NT2/D1 (cell line): Measurements from ENCODE around the gene GCN1.

Source experiments
- SUZ12 ChIP-seq: IDR thresholded peaks from 2 replicates; pipeline ENCODE4 v1.6.1; 2011; ENCODE audit not compliant: insufficient read length, insufficient read depth; ENCODE audit errors: extremely low read depth
- YY1 ChIP-seq: IDR thresholded peaks from 2 replicates; pipeline ENCODE4 v1.6.1; 2011; ENCODE audit not compliant: insufficient read length, insufficient read depth

GRCh38 chr12:120101617-120102016, 92.9 kb downstream of the GCN1 start:
- TF ChIP-seq YY1 (no peak), SUZ12 (no peak)
